Medulla oblongata (tissue), 1 donor: Measurements from ENCODE around the gene AUH.
A peak's percentile ranks its signal among the peaks of the same experiment; 100 is the strongest.
"Not testable (repeated sequence)": the region's sequence is repeated elsewhere in the genome, so short reads cannot be mapped to it uniquely, and the experiment has no call there.

Source experiments
- DNase-seq: peaks from one replicate; pipeline ENCODE4 v3.0.0-alpha.2; 2015; ENCODE audit errors: extremely low spot score

AUH gene

GRCh38 chr9:91361291-91362050 is at the start of gene AUH:
Gene AUH, minus strand, starts transcription at chr9:91361918. Its CDS starts 29 bp downstream, at chr9:91361889.
- peak; percentile 88 for DNase-seq

GRCh38 chr9:91411096-91411771 is 49.5 kb upstream of the AUH start:
- no peak for DNase-seq

- DNase-seq = no peak
Measured at GRCh38 chr9:91410161-91410560, 48.4 kb upstream of the AUH start.

GRCh38 chr9:91408475-91408874 is 46.8 kb upstream of the AUH start:
- no peak for DNase-seq

GRCh38 chr9:91407580-91408318 is 46.0 kb upstream of the AUH start:
- no peak for DNase-seq

GRCh38 chr9:91405343-91406077 is 43.8 kb upstream of the AUH start:
- DNase-seq = no peak

GRCh38 chr9:91403665-91404543 is 42.2 kb upstream of the AUH start:
- no peak for DNase-seq

GRCh38 chr9:91398926-91399325 is 37.2 kb upstream of the AUH start:
- no peak for DNase-seq

- DNase-seq = peak; percentile 41
Measured at GRCh38 chr9:91395553-91396471, 34.1 kb upstream of the AUH start.

GRCh38 chr9:91395106-91395552 is 33.4 kb upstream of the AUH start:
- DNase-seq = peak; percentile 45

- no peak for DNase-seq
Measured at GRCh38 chr9:91393826-91394225, 32.1 kb upstream of the AUH start.

- DNase-seq = no peak
Measured at GRCh38 chr9:91392435-91392834, 30.7 kb upstream of the AUH start.

- no peak for DNase-seq
Measured at GRCh38 chr9:91391818-91392217, 30.1 kb upstream of the AUH start.

GRCh38 chr9:91391412-91391811 is 29.7 kb upstream of the AUH start:
- no peak for DNase-seq

GRCh38 chr9:91389686-91390085 is 28.0 kb upstream of the AUH start:
- not testable (repeated sequence) for DNase-seq

- no peak for DNase-seq
Measured at GRCh38 chr9:91386765-91387164, 25.0 kb upstream of the AUH start.

- no peak for DNase-seq
Measured at GRCh38 chr9:91384954-91385353, 23.2 kb upstream of the AUH start.

GRCh38 chr9:91383577-91383976 is 21.9 kb upstream of the AUH start:
- no peak for DNase-seq

GRCh38 chr9:91382298-91382697 is 20.6 kb upstream of the AUH start:
- DNase-seq = no peak

GRCh38 chr9:91379426-91379825 is 17.7 kb upstream of the AUH start:
- DNase-seq = no peak
